Upper lobe of left lung (tissue), 4 donors: ENCODE measurements around the gene ITGAD.

ENCODE experiments used
- CTCF ChIP-seq, 6 experiments: fragments of 450-650 bp in 4 of 6; fragments of 200-600 bp in 2 of 6; sonication (generic) in 2 of 6; IDR thresholded peaks; one replicate each; pipeline ENCODE4 v1.5.1; 2016 to 2019; ENCODE audit warnings: antibody characterized with exemption in 6 of 6
- POLR2AphosphoS5 ChIP-seq, 2 donors: sonication (generic); formaldehyde crosslinking; IDR thresholded peaks; one replicate each; pipeline ENCODE4 v1.5.1; 2017; ENCODE audit warnings: antibody characterized with exemption in 2 of 2

DNA sequence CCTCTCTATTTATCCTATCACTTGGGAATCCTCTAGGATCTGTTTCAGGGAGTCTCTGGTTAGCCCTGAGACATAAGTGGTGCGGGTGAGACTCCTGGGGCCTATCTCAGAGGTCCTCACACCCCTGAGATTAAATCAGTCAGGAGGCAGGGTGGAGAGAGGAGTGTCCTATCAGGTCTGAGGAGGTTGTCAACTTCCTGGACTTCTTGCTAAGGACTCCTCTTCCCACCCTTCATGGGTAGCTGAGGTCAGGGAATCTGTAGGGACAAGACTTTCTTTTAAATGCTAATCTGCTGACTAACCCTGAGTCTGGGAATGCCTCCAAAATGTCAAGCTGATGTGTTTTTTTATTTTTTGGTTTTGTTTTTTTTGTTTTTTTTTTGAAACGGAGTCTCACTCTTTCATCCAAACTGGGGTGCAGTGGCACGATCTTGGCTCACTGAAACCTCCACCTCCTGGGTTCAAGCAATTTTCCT lies 59.5 kb downstream of the ITGAD start:
- TF ChIP-seq CTCF (IDR thresholded peaks at IDR 0.05) (no peak), POLR2AphosphoS5 (IDR thresholded peaks at IDR 0.05) (no peak)
